Cardiac muscle cell (in vitro differentiated cells and primary cell): ENCODE data around the gene TMEM131. TPM values are rescaled to one million over a fixed set of nuclear protein-coding genes. Genes with fewer than 3 reads are reported as not detected.

ENCODE experiments used
- DNase-seq, 2 donors: peaks; one replicate each; pipeline versions ENCODE4 v3.0.0 to v3.0.0-alpha.2; 2010 to 2017; ENCODE audit warnings: low read depth in 1 of 2, low spot score in 1 of 2
- H3K27ac ChIP-seq: fragments of 200-600 bp; sonication (generic); 2 replicates; pipeline ENCODE4 v1.5.1; 2016
- H3K27me3 ChIP-seq: fragments of 200-600 bp; sonication (generic); 2 replicates; pipeline ENCODE4 v1.6.0; 2016; ENCODE audit warnings: control low read depth
- H3K36me3 ChIP-seq: fragments of 200-600 bp; sonication (generic); 2 replicates; pipeline ENCODE4 v1.5.1; 2016; ENCODE audit warnings: control low read depth
- H3K4me1 ChIP-seq: fragments of 200-600 bp; sonication (generic); 2 replicates; pipeline ENCODE4 v1.8.1; 2017; ENCODE audit warnings: low read depth, mild to moderate bottlenecking, mixed run types
- H3K4me3 ChIP-seq: fragments of 200-600 bp; sonication (generic); 2 replicates; pipeline ENCODE4 v1.5.1; 2016; ENCODE audit warnings: mild to moderate bottlenecking
- H3K9me3 ChIP-seq: fragments of 200-600 bp; sonication (generic); 2 replicates; pipeline ENCODE4 v1.5.1; 2017; ENCODE audit warnings: low read depth, mild to moderate bottlenecking, control low read depth
- polyA plus RNA-seq: library from polyadenylated mRNA; unstranded; fragments of >200 nt; fragmentation: Nextera tagmentation; extraction: Ambion mirVana; gene quantifications from 2 replicates; pipeline ENCODE4 v1.2.1, GENCODE V29; 2016
- total RNA-seq: library from RNA; depleted of rRNA; stranded (reverse); fragments of >200 nt; gene quantifications from 2 replicates; pipeline ENCODE4 v1.2.3, GENCODE V29; 2016
- TF ChIP-seq, protein P1 (sequence below): IDR thresholded peaks from 2 replicates; pipeline ENCODE4 v1.5.1; 2012; ENCODE audit warnings: low read depth, mild to moderate bottlenecking, low read length

The TMEM131 gene
- total and polyA plus RNA-seq, 2 experiments from 2014 or later: 16.3 to 19.1 TPM

DNA sequence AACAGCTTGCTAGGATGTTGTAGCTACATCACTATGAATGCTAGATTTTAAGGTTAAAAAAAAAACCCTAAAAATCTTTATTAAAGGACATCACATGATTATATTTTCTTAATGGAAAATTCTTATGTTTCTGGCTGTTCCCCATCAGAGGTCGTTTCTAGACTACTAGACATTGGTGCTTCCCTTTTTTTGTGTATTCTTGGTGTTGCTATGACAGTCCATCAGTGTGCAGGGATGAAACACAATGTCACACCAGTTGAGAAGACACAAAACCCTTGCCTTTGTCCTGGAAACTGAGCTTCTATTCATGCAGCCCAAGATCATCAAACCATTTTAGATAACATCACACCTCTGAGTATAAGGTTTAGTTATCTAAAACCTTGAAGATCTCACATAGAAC, 19.9 kb upstream of the TMEM131 start:
- Histone ChIP-seq H3K4me1 (peaks cover 6% of the 10 kb centered on the region), H3K9me3 (no peaks in the 10 kb centered on the region), H3K36me3 (no peaks in the 10 kb centered on the region), H3K27ac (no peak overlapping the region), H3K27me3 (no peaks in the 10 kb centered on the region), H3K4me3 (no peak overlapping the region)
- no peak for DNase-seq
- TF ChIP-seq, protein P1, sequence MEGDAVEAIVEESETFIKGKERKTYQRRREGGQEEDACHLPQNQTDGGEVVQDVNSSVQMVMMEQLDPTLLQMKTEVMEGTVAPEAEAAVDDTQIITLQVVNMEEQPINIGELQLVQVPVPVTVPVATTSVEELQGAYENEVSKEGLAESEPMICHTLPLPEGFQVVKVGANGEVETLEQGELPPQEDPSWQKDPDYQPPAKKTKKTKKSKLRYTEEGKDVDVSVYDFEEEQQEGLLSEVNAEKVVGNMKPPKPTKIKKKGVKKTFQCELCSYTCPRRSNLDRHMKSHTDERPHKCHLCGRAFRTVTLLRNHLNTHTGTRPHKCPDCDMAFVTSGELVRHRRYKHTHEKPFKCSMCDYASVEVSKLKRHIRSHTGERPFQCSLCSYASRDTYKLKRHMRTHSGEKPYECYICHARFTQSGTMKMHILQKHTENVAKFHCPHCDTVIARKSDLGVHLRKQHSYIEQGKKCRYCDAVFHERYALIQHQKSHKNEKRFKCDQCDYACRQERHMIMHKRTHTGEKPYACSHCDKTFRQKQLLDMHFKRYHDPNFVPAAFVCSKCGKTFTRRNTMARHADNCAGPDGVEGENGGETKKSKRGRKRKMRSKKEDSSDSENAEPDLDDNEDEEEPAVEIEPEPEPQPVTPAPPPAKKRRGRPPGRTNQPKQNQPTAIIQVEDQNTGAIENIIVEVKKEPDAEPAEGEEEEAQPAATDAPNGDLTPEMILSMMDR: no peak

DNA sequence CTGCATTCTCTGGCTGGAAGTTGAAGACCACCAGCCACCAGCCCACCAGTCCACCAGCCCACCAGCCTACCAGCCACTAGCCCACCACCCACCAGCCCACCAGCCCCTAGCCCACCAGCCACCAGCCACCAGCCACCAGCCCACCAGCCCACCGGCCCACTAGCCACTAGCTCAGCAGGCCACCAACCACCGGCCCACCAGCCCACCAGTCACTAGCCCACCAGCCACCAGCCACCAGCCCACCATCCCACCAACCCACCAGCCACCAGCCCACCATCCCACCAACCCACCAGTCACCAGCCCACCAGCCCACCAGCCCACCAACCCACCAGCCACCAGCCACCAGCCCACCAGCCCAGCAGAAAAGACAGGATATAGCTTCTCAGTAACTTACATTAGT, 18.6 kb upstream of the TMEM131 start:
- TF ChIP-seq, protein P1: no peak
- no peak overlapping the region for H3K27ac ChIP-seq
- no peak overlapping the region for H3K4me3 ChIP-seq
- H3K27me3 ChIP-seq: no peaks in the 10 kb centered on the region
- no peaks in the 10 kb centered on the region for H3K9me3 ChIP-seq
- no peaks in the 10 kb centered on the region for H3K36me3 ChIP-seq
- peaks cover 6% of the 10 kb centered on the region for H3K4me1 ChIP-seq
- no peak for DNase-seq

DNA sequence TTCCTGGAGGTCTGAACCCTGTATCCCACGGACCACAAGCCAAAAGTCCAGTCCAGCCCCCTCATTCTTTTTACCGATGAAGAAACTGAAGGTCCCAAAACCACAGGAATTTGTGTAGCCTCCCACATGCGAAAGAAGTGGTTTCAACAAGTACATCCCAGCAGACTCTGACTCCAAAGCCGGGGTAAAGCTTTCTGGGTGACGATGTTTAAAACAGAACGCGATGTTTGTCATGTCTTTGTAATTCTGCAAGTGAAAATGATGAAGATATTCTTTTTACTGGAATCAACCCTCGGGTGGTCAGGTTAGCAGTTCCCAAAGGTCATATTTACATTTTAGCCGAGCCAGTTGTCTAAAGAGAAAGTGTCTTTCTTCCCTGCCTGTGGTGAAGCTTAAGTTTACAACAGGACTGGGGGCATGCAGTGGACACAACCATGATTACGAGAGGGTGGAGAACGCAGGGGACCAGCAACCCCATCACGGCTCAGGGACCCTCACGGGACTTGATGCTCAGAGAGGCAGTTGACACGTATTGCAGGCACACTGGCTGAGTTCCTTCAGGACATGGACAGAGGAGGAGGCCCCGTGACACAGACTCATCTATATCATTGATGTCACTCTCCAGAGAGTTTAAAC, 17.8 kb upstream of the TMEM131 start:
- no peak overlapping the region for H3K27ac ChIP-seq
- no peak overlapping the region for H3K4me3 ChIP-seq
- no peaks in the 10 kb centered on the region for H3K9me3 ChIP-seq
- peak in 1 of 2 donors; percentile 89 for DNase-seq
- H3K4me1 ChIP-seq: peaks cover 6% of the 10 kb centered on the region
- no peaks in the 10 kb centered on the region for H3K36me3 ChIP-seq
- no peaks in the 10 kb centered on the region for H3K27me3 ChIP-seq
- TF ChIP-seq, protein P1: no peak

DNA sequence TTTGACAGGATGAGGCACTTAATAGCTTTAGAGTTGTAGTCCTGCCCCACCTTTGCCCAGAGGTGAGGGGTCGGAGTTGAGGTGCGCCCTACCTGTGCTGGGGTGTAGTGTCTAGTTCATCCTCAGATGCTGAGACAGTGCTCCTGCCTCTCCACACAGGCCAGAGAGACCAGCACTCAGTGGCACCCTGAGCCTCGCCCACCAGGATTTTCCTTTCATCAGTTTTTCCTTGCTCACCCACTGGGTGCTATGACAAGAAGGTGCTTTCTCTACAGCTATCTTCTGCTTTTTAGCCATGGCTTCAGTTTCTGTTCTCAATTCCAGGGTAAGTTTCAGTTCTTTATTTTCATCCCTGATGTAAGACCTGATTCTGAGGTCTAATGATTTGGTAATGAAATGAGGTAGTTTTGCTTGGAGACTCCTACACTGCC, 16.8 kb upstream of the TMEM131 start:
- H3K36me3 ChIP-seq: no peaks in the 10 kb centered on the region
- H3K9me3 ChIP-seq: no peaks in the 10 kb centered on the region
- peaks cover 6% of the 10 kb centered on the region for H3K4me1 ChIP-seq
- TF ChIP-seq, protein P1: no peak
- no peaks in the 10 kb centered on the region for H3K27me3 ChIP-seq
- DNase-seq: no peak
- H3K27ac ChIP-seq: no peak overlapping the region
- H3K4me3 ChIP-seq: no peak overlapping the region

DNA sequence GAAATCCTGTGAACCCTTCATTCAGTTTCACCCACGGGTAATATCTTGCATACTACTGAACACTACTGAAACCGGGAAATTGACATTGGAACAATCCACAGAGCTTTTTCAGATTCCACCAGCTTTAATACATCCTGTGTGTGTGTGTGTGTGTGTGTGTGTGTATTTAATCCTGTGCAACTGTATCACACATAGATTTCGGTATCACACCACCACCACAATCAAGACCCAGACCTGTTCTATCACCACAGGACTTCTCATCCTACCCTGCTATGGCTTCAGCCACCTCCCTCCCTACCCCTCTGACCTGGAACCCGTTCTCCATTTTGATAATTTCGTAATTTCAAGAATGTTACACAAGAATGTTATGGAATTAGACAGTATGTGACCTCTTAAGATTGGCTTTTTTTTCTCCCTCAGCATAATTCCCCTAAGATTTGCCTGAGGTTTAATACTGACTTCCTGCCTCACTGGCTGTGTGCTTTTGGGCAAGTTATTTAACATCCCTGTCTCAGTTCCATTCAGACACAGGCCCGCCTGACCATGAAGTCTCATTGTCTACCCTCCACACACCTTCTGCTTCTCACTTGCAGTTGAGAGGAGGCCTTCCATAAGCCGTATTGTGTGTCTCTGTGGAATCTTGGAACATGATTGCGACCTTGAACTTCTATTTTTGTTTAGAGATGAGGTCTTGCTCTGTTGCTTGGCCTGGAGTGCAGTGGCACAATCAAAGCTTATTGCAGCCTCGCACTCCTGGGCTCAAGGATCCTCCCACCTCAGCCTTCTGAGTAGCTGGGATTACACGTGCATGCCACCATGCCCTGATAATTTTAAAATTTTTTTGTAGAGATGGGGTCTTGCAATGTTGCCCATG, 14.4 kb upstream of the TMEM131 start:
- no peak overlapping the region for H3K4me3 ChIP-seq
- peak in 1 of 2 donors; percentile 73 for DNase-seq
- no peaks in the 10 kb centered on the region for H3K36me3 ChIP-seq
- H3K9me3 ChIP-seq: no peaks in the 10 kb centered on the region
- H3K4me1 ChIP-seq: peaks cover 6% of the 10 kb centered on the region
- TF ChIP-seq, protein P1: no peak
- H3K27me3 ChIP-seq: no peaks in the 10 kb centered on the region
- H3K27ac ChIP-seq: no peak overlapping the region
